GM19372 (cell line): ENCODE data around the gene EFCAB14.
"Not testable (repeated sequence)": the region's sequence is repeated elsewhere in the genome, so short reads cannot be mapped to it uniquely, and the experiment has no call there.

Source experiments
- ATAC-seq: cut with Tn5 transposase; IDR thresholded peaks from one replicate; pipeline ENCODE4 v1.9.1; 2021; ENCODE audit warnings: mild to moderate bottlenecking, low read depth, moderate library complexity; ENCODE audit not compliant: unreplicated experiment

Gene EFCAB14

DNA sequence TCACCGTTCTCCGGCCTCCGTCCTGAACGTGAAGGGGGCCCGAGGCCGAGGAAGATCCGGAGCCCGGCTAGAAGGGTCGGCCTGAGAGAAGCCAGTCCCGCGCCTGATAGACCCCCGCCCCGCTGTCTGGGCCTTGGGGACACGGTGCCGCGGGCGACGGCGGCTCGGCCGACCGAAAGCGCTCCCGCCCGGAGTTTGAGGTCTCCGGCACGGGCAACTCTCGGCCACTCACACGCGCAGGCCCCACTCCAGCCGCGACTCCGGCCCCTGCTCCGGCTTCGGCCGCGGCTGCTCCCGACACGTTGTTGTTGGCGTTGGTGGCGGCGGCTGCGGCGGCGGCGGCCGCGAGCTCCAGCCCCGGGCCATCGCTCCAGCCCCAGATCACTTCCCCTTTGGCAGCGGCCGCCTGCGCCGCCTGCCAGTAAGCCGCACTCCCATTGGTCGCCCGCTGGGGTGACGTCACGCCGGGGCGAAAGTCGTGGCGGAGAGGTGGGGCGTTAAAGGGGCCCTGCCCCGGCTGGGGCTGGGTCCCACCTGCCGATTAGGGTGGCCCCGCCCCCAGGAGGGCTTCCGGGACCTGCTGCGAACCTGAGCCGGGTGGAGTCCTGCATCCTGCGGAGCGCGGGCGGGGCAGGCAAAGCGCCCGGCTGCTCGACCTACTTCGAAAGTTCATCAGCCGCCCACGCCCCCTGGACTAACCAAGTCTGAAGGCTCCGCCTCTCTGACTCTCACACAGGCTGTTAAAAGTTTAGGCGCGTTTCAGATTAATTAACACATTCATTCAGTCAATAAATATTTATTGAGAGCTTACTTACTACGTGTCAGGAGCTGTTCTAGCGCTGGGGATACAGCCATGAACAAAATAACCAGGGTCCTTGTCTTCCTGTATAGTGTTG, at the start of gene EFCAB14:
EFCAB14 (minus strand) TSS at position 388 of the 896 bp plus-strand sequence. CDS start 1,027 bp downstream, outside the sequence.
- peak; percentile 97 for ATAC-seq

- ATAC-seq, result no peak
Measured at GRCh38 chr1:46768445-46768844, 49.5 kb upstream of the EFCAB14 start.

GRCh38 chr1:46767649-46768282, 48.9 kb upstream of the EFCAB14 start:
- ATAC-seq, result no peak

GRCh38 chr1:46764402-46764801, 45.5 kb upstream of the EFCAB14 start:
- no peak for ATAC-seq

DNA sequence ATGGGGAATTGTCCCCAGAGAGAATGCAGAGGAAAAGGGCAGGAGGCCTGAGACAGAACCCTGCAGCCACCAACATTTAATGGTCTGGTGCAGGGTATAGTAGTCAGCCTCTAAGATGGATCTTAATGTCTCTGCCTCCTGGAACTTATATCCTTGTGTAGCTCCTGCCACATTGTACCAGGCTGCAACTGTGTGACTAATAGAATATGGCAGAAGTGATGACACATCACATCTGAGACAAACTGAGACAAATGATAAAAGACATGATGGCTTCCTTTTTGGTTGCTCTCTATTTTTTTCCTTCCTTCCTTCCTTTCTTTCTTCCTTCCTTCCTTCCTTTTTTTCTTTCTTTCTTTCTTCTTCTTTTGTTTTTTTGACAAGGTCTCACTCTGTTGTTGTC, 42.8 kb upstream of the EFCAB14 start:
- ATAC-seq, result no peak

GRCh38 chr1:46760558-46761166, 41.7 kb upstream of the EFCAB14 start:
- ATAC-seq, result no peak

GRCh38 chr1:46757956-46758528, 39.1 kb upstream of the EFCAB14 start:
- ATAC-seq, result no peak

DNA sequence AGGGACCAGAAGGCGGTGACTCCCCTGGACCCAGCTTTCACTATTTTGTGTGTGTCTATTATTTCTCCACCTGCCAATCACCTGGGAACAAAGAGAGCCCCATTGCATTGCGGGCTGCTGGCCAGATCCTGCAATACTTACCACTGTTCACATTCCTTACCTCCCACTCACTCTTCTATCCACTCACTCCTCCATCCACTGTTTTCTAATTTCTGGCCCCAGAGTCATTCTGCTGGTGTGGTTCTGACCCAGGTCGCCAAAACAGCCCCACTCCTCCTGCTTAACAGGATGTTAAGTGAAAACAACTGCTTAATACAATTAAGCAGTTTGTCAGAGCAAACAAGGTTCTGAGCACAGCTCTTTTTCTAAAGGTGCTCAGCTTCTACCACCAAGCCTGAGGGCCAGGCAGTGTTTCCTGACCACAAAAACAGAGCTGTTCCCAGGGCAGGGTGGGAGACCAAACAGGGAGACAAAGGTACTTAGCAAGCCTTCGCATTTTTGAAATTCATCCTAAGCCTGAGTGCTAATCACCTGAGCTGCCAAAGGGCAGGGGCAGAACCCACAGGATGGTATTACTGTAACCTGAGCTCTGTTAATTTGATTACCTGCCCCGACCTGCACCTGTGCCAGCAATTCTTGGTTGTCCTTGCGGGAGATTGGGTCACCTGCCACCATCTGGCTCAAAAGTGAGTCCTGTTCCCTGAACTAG, 38.5 kb upstream of the EFCAB14 start:
- ATAC-seq, result no peak

- no peak for ATAC-seq
Measured at GRCh38 chr1:46755121-46755520, 36.2 kb upstream of the EFCAB14 start.

DNA sequence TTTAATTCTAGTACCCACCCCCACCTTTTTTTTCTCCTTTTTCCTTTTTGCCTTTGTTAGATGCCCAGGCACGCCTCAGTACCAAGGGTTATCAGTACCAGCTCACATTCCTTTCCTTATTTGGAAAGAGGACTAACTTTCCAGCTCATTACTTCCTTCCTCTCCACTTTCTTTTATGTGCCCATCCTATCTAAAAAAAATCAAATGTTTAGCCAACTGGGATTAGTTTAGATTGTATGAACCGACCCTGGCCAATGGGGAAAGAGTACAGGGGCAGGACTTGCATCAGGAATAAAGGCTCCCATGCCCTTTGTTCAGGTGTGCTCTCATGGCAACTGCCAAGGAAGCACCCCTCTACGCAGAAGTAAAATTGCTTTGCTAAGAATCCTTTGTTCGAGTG, 35.8 kb upstream of the EFCAB14 start:
- not testable (repeated sequence) for ATAC-seq

DNA sequence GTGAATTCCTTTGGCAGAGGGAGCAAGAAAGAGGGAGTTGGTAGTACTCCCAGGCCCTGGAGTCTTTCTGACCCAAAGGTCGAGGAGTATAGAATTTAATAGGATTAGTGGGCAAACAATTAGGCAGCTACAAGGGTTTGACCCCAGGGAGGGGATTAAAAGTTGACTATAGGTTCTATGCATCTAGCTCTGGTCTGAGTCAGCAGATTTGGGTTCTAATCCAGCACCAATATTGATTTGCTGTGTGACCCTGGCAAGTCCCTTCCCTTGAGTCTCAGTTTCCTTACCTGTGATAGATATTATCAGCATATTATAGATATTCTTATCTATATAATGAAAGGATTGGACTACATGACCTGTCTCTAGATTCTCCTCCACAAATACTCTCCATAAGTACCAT, 35.1 kb upstream of the EFCAB14 start:
- no peak for ATAC-seq

DNA sequence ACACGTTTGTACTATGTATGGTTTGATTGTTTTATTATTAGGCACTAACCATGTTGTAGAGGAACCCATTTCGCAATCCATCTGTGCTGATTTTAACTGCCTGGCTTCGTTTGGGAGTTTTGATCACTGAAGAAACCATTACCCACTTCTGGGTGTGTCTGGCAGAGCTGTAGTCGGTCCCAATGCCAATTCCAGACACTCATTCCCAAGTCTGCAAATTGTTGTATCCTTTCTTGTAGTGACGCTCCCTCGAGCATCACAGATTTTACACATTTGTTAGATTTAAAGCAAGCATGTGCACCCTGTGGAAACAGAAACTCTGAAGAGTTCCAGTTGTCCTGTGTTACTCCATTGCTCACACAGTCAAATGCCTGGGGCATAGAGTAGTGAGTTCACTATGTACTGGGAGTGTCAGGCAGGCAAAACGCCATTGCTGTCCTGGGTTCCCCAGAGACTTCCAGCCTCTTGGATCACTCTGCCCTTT, 31.0 kb upstream of the EFCAB14 start:
- no peak for ATAC-seq

DNA sequence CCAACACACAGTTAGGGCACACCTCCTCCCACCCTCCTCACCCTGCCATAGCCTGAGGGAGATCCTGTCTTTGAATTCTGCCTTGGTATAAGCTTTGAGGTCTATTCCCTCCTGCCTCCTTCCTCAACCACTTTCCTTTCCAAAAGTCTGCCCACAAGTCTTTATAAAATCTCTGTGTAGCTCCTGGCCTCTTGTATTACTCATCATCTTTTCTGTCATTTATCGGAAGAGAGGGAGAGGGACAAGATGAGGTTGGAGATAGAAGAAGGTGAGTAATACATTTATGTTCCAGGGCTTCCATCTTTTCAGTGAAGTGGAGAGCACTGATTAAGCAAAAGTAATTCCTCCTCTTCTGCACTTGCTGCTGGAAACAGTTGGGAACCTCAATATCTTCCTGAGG, 30.5 kb upstream of the EFCAB14 start:
- no peak for ATAC-seq

DNA sequence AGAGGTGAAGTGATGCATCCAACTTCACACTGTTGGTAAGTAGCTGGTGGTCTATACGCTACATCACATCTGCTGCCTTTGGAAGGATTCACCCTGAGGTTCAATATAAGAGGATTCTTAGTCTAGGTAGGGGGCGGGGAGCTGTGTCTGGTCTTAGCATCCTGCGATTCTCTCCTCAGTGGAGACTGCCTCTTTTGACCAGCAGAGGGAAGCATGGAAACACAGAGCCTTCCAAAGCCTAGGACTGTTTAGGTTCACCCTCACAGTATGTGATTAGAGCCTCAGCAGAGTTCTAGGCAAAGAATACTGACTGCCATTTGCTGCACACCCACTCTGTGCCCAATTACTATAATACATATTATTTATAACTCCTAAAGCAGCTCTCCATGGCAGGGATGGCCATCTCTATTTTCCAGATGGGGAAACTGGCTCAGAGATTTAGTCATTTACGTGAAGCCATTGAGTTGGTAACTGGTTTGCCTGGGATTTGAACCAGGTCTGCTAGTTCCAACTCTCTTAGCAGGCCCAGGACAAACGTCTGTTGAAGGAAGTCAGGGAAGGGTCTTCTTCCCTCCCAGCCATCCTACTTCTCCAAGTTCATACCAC, 28.9 kb upstream of the EFCAB14 start:
- ATAC-seq, result no peak

GRCh38 chr1:46742069-46742468, 23.2 kb upstream of the EFCAB14 start:
- no peak for ATAC-seq

DNA sequence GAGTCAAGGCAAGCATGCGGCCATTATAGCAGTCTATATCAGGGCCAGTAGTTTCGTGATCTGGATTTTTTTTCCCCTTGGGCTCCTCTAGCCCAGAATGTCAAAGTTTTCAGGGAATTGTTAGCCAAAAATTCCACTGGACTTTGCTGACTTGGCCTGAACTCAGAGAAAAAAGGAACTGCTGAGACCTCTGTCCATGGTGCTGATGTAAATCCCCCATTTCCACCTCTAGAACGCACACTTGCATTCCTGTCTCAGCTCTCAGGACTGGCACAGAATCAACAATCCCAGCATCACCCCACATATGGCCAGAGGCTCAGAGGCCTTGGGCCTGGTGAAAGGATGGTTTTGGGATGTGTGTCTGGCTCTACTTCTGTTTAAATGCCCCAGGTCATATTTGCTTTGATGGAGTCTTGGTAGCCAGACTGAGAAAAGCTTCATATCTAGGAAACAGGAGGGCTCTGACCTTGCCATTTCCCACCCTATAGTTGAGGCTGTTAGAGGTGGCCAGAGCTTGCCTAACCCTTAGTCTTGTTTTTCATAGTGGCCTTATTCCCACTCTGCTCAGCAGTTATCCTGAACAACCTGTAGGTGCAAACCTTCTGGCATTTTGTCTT, 16.9 kb upstream of the EFCAB14 start:
- ATAC-seq, result no peak

GRCh38 chr1:46728327-46728873, 9.5 kb upstream of the EFCAB14 start:
- ATAC-seq, result not testable (repeated sequence)

DNA sequence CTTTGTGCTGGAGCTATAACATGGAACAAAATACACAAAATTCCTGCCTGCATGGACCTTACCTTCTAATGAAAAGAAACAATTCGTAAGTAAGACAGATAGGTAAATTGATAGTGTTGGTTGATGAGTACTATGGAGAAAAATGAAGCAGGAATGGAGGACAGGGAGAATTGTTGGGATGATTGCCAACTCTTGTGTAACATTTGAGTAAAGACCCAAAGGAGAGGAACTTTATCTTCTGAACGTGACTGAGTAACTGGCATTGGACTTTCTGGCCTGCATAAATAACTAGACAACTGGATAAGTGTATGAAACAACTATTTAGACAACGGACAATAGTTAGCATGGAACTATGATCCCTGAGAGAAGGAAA, 6.8 kb upstream of the EFCAB14 start:
- ATAC-seq, result no peak
